Duodenal mucosa (tissue), 2 donors: ENCODE data around the gene KRTAP10-3.
"Not testable (repeated sequence)": the region's sequence is repeated elsewhere in the genome, so short reads cannot be mapped to it uniquely, and the experiment has no call there.

Experiments used
- H3K27ac ChIP-seq: one replicate; pipeline ENCODE4 v1.7.0; 2013; ENCODE audit warnings: low read depth, low read length
- H3K27me3 ChIP-seq, 2 donors: one replicate each; pipeline ENCODE4 v1.7.0; 2013; ENCODE audit warnings: low read length in 2 of 2, control low read depth in 1 of 2; ENCODE audit not compliant: insufficient read depth in 2 of 2, control insufficient read depth in 1 of 2
- H3K36me3 ChIP-seq, 2 donors: one replicate each; pipeline ENCODE4 v1.7.0; 2013; ENCODE audit warnings: low read length in 2 of 2, control low read depth in 1 of 2; ENCODE audit not compliant: insufficient read depth in 2 of 2, control insufficient read depth in 1 of 2
- H3K4me1 ChIP-seq, 2 donors: one replicate each; pipeline ENCODE4 v1.7.0; 2013; ENCODE audit warnings: low read length in 2 of 2, control low read depth in 1 of 2; ENCODE audit not compliant: insufficient read depth in 2 of 2, control insufficient read depth in 1 of 2
- H3K4me3 ChIP-seq, 2 donors: one replicate each; pipeline ENCODE4 v1.7.0; 2013; ENCODE audit warnings: low read length in 2 of 2, low read depth in 1 of 2
- H3K9ac ChIP-seq, 2 donors: one replicate each; pipeline ENCODE4 v1.7.0; 2013; ENCODE audit warnings: low read length in 2 of 2, low read depth in 1 of 2
- H3K9me3 ChIP-seq, 2 donors: one replicate each; pipeline ENCODE4 v1.7.0; 2013; ENCODE audit warnings: low read length in 2 of 2, control low read depth in 1 of 2; ENCODE audit not compliant: control insufficient read depth in 1 of 2

Gene KRTAP10-3

DNA sequence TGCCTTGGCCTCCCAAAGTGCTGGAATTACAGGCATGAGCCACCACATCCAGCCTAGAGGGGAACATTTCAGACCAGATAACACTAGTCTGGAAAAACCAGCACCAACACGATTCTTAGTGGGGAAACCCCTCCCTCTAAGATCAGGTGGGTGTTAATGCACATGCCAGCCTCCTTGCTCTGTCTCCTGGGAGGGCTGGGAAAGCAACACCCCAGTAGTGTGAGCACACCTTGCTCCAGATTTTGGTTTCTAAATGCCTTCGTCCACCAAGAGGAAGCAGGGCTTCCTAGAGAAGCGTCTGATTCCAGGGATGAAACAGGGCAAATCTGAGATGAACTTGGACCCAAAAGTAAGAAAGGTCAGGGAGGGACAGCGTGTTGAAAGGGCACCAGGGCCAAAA, 12.7 kb upstream of the KRTAP10-3 start:
- peaks cover 2 to 4% of the 10 kb centered on the region in 2 donors for H3K9me3 ChIP-seq
- no peaks in the 10 kb centered on the region for H3K27me3 ChIP-seq
- no peak overlapping the region for H3K27ac ChIP-seq
- H3K36me3 ChIP-seq: no peaks in the 10 kb centered on the region
- peaks cover 0 to 6% of the 10 kb centered on the region in 2 donors for H3K4me1 ChIP-seq
- H3K9ac ChIP-seq: no peak overlapping the region
- H3K4me3 ChIP-seq: no peak overlapping the region

DNA sequence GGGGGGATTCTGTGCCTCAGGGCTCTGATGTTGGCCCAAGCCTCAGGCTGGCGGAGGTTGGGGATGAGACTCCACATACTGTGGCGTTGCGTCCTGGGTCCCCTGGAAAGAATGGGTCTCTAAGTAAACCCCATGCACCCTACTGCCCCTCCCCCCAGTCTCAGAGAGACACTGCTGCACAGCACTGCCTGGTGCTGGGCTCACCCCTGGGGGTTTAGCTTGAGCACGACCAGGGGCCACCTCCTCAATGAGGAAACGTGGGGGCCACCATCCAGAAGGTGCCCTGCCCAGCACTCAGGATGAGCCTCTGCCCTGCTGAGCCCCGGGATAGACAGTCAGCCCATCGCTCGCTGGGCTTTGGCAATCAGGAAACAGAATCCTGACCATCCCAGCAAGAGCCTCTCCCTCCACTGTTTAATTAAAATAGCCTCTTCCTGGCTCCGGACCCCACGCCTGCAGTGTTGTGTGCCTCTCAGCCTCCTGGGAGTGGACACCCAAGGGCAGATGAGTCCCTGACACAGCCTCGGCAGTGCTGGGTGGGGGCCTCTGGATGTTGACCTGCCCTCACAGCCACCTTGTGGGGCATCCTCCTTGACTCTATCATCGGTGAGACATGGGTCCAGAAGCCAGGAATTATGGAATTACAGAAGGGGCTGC, 11.4 kb upstream of the KRTAP10-3 start:
- peaks cover 0 to 6% of the 10 kb centered on the region in 2 donors for H3K4me1 ChIP-seq
- no peak overlapping the region for H3K4me3 ChIP-seq
- no peak overlapping the region for H3K27ac ChIP-seq
- no peak overlapping the region for H3K9ac ChIP-seq
- no peaks in the 10 kb centered on the region for H3K27me3 ChIP-seq
- peaks cover 2 to 4% of the 10 kb centered on the region in 2 donors for H3K9me3 ChIP-seq
- no peaks in the 10 kb centered on the region for H3K36me3 ChIP-seq

DNA sequence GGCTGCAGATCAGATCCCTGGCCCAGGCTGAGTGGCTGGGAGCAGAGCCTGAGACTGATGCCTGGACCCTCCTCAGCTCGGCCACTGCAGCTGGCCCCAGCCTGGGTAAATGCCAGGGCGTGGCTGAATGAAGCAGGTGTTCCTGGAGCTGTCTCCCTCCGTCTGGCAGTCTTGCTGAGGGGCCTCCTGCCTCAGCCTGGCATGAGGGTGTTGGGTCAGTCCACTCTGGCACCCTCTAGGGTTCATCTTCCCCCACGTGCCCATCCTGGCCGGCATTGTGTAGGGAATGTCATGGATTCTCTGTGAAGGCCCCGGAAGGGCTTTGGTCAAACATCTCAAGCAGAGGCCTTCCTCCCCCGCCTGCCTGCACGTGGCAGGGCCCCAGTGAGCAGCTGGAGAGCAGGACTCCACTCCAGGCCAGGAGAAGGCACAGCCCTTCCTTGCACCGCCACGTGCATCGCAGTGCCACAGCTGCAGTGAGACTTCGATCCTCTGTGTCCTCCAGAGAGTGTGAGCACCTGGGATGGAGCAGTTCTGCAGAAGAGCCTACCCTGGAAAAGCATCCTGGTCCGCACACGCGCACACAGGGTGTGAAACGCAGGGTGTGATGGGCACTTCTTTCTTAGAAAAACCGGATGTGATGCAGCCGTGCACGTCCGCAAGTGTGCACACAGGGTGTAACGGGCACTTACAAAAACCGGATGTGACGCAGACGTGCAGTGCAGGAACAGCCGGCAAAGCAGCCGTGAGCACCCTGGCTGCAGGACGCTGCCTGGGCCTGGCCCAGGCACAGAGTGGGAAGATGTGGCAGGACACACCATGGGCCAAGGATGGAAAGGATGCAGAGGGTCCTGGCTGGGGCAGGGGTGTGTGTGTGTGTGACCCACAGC, 10.3 kb upstream of the KRTAP10-3 start:
- Histone ChIP-seq H3K27ac (no peak overlapping the region), H3K4me1 (no peaks in the 10 kb centered on the region), H3K9ac (no peak overlapping the region), H3K9me3 (peaks cover 2 to 4% of the 10 kb centered on the region in 2 donors), H3K36me3 (no peaks in the 10 kb centered on the region), H3K27me3 (no peaks in the 10 kb centered on the region), H3K4me3 (no peak overlapping the region)

DNA sequence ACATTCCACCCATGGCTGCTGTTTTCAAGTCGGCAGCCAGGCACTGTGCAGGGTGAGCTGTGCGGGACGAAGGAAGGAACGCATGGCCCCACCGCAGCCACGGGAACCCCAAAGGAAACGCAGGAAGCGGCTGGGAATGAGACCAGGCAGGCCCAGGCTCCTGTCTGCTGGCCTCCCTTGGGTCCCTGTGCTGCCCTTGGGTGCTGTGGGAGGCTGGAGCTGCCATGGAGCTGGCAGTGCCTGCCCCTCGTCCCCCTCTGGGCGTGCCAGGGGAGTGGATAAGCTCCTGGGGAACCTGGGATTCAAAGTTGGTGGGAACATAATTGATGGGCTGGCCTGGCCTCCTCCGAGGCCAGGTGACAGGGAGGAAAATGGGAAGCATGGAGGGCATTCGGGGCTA, 9.7 kb upstream of the KRTAP10-3 start:
- Histone ChIP-seq H3K9ac (no peak overlapping the region), H3K4me3 (no peak overlapping the region), H3K27ac (no peak overlapping the region), H3K36me3 (no peaks in the 10 kb centered on the region), H3K4me1 (no peaks in the 10 kb centered on the region), H3K27me3 (no peaks in the 10 kb centered on the region), H3K9me3 (peaks cover 2 to 4% of the 10 kb centered on the region in 2 donors)

DNA sequence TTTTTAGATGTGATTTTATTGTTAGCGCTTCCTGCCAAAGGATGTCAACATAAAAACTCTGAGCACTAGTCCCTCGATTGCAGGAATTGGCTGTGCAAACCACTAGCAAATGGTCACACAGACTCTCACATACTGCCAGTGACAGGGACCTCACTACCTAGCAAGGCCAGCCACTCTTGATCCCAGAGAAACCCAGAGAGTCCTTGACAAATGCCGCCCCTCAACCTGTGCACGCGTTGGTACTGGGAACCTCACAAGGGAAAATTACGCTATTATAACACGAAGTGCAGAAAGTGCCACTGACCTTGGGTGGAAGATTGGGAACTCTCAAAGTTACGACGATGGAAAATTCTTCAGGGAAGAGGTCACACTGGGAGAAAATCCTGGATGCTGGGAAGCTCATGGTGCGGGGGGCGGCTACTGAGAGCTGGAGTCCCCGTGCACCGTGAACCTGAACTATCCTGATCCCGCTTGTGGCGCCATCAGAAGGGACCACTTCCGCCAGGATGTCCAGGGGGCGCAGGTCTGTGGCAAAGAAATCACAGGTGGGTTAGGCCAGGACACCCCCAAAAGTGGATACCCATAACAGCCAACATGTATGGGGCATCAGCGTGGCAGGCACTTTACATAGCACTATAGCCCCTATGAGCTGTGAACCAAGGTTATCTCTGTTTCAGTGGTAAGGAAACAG, 9.0 kb upstream of the KRTAP10-3 start:
- H3K36me3 ChIP-seq: no peaks in the 10 kb centered on the region
- H3K4me3 ChIP-seq: no peak overlapping the region
- peaks cover 2 to 4% of the 10 kb centered on the region in 2 donors for H3K9me3 ChIP-seq
- H3K4me1 ChIP-seq: no peaks in the 10 kb centered on the region
- no peak overlapping the region for H3K27ac ChIP-seq
- H3K9ac ChIP-seq: no peak overlapping the region
- H3K27me3 ChIP-seq: no peaks in the 10 kb centered on the region

DNA sequence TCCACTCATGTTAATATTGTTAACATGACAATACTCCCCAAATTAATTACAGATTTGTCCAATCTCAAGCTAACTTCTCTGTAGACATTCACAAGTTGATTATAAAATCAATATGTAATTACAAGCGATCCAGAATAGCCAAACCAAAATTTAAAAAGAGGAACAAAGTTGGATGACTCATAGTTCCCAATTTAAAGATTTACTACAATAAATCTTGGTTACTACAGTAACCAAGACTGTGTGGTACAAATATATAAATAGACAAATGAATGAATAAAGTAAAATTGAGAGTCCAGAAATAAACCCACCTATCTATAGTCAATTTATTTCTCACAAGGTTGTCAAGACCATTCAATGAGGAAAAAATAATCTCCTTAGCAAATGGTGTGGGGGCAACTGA, 7.8 kb upstream of the KRTAP10-3 start:
- H3K27me3 ChIP-seq: no peaks in the 10 kb centered on the region
- no peaks in the 10 kb centered on the region for H3K36me3 ChIP-seq
- no peak overlapping the region for H3K27ac ChIP-seq
- no peak overlapping the region for H3K9ac ChIP-seq
- peaks cover 2 to 3% of the 10 kb centered on the region in 2 donors for H3K9me3 ChIP-seq
- no peak overlapping the region for H3K4me3 ChIP-seq
- no peaks in the 10 kb centered on the region for H3K4me1 ChIP-seq

DNA sequence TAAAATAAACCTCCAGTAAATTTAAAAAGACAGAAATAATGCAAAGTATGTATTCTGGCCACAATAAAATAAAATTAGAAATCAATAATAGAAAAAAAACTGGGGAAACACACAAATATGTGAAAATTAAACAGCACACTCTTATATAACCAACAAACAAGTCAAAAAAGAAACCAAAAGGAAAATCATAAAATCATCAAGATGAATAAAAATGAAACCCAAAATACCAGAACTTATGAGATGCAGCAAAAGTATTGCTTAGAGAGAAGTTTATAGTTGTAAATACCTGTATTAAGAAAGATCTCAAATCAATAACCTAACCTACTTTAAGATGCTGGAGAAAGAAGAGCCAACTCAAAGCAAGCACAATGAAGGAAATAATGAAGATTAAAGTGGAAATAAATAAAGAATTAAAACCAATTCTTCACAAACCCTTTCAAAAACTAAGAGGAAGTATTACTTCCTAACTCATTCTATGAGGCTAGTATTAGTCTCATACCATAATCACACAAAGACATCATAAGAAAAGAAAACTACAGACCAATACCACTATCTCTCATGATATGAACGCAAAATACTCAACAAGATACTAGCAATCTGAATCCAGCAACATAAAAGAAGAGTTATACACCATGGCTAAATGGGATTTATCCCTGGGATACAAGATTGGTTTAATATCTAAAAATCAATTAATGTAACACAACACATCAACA, 6.4 kb upstream of the KRTAP10-3 start:
- no peaks in the 10 kb centered on the region for H3K27me3 ChIP-seq
- H3K27ac ChIP-seq: no peak overlapping the region
- no peak overlapping the region for H3K4me3 ChIP-seq
- no peaks in the 10 kb centered on the region for H3K9me3 ChIP-seq
- no peak overlapping the region for H3K9ac ChIP-seq
- no peaks in the 10 kb centered on the region for H3K4me1 ChIP-seq
- no peaks in the 10 kb centered on the region for H3K36me3 ChIP-seq

DNA sequence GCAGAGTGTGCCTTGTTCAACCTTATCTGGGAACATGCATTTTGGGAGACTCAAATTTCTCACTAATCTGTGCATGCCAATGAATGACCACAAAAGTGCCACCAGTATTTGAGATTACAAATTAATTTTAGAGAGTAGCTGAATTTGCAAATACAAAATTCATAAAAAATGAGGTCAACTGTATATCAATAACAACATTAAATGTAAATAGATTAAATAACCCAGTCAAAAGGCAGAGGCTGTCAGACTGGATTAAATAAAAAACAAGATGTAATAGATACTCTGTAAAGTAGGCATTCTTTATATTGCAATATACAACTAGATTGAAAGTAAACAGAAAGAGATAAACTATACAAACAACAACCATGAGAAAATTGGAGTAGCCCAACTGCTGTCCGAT, 5.5 kb upstream of the KRTAP10-3 start:
- Histone ChIP-seq H3K9me3 (no peaks in the 10 kb centered on the region), H3K4me3 (no peak overlapping the region), H3K4me1 (no peaks in the 10 kb centered on the region), H3K9ac (no peak overlapping the region), H3K27ac (no peak overlapping the region), H3K36me3 (no peaks in the 10 kb centered on the region), H3K27me3 (peaks cover 0 to 2% of the 10 kb centered on the region in 2 donors)

DNA sequence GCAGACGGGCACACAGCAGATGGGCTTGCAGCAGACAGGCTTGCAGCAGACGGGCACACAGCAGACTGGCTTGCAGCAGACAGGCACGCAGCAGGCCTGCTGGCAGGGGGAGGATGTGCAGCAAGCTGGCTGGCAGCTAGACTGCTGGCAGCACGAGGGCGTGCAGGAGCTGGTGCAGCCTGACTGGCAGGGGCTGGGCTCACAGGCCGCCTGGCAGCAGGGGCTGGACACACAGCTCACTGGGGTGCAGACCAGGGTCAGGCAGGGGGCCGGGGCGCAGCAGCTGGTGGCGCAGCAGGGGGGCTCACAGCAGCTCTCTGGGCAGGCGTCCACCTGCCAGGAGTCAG, 293 bp downstream of the KRTAP10-3 start:
- not testable (repeated sequence) for H3K9me3 ChIP-seq, H3K27ac ChIP-seq, H3K4me1 ChIP-seq, H3K36me3 ChIP-seq, H3K9ac ChIP-seq, H3K4me3 ChIP-seq, H3K27me3 ChIP-seq
